Measurements from ENCODE around the gene KCNN3. TPM values are rescaled to one million over a fixed set of nuclear protein-coding genes. Genes with fewer than 3 reads are reported as not detected.

KCNN3 gene
- total RNA-seq, 1 donor: 0.21 TPM

- Histone ChIP-seq H3K27me3 (ENCODE audit: insufficient read depth, low read length) (peaks cover 28% of the 10 kb centered on the region), H3K9me3 (ENCODE audit: low read depth, low read length) (no peaks in the 10 kb centered on the region), H3K4me3 (ENCODE audit: low read length) (no peak overlapping the region), H3K4me1 (ENCODE audit: insufficient read depth, low read length) (peaks cover 19% of the 10 kb centered on the region)
These were observed 548 bp downstream of the KCNN3 start for GRCh38 chr1:154869351-154870114.

- Histone ChIP-seq H3K9me3 (ENCODE audit: low read depth, low read length) (no peaks in the 10 kb centered on the region), H3K4me1 (ENCODE audit: insufficient read depth, low read length) (peaks cover 19% of the 10 kb centered on the region), H3K4me3 (ENCODE audit: low read length) (no peak overlapping the region), H3K27me3 (ENCODE audit: insufficient read depth, low read length) (peaks cover 28% of the 10 kb centered on the region)
These were observed 2.1 kb downstream of the KCNN3 start for GRCh38 chr1:154867841-154868605.

- no peaks in the 10 kb centered on the region for H3K9me3 ChIP-seq (ENCODE audit: low read depth, low read length)
- peaks cover 19% of the 10 kb centered on the region for H3K4me1 ChIP-seq (ENCODE audit: insufficient read depth, low read length)
- H3K27me3 ChIP-seq (ENCODE audit: insufficient read depth, low read length): peaks cover 28% of the 10 kb centered on the region
- no peak overlapping the region for H3K4me3 ChIP-seq (ENCODE audit: low read length)
These were observed 2.8 kb downstream of the KCNN3 start for GRCh38 chr1:154867064-154867825.

GRCh38 chr1:154866257-154867063, 3.6 kb downstream of the KCNN3 start:
- Histone ChIP-seq H3K9me3 (ENCODE audit: low read depth, low read length) (no peaks in the 10 kb centered on the region), H3K4me3 (ENCODE audit: low read length) (no peak overlapping the region), H3K27me3 (ENCODE audit: insufficient read depth, low read length) (peaks cover 28% of the 10 kb centered on the region), H3K4me1 (ENCODE audit: insufficient read depth, low read length) (peaks cover 19% of the 10 kb centered on the region)

- no peaks in the 10 kb centered on the region for H3K9me3 ChIP-seq (ENCODE audit: low read depth, low read length)
- peaks cover 27% of the 10 kb centered on the region for H3K27me3 ChIP-seq (ENCODE audit: insufficient read depth, low read length)
- peaks cover 16% of the 10 kb centered on the region for H3K4me1 ChIP-seq (ENCODE audit: insufficient read depth, low read length)
- H3K4me3 ChIP-seq (ENCODE audit: low read length): no peak overlapping the region
These were observed 4.4 kb downstream of the KCNN3 start for GRCh38 chr1:154865442-154866256.

GRCh38 chr1:154864189-154864975, 5.7 kb downstream of the KCNN3 start:
- Histone ChIP-seq H3K4me1 (ENCODE audit: insufficient read depth, low read length) (peaks cover 16% of the 10 kb centered on the region), H3K27me3 (ENCODE audit: insufficient read depth, low read length) (peaks cover 15% of the 10 kb centered on the region), H3K4me3 (ENCODE audit: low read length) (no peak overlapping the region)

GRCh38 chr1:154863315-154864174, 6.5 kb downstream of the KCNN3 start:
- H3K27me3 ChIP-seq (ENCODE audit: insufficient read depth, low read length): peaks cover 6% of the 10 kb centered on the region
- peaks cover 16% of the 10 kb centered on the region for H3K4me1 ChIP-seq (ENCODE audit: insufficient read depth, low read length)
- H3K4me3 ChIP-seq (ENCODE audit: low read length): no peak overlapping the region
- H3K9me3 ChIP-seq (ENCODE audit: low read depth, low read length): no peaks in the 10 kb centered on the region

More at GRCh38 chr1:154864189-154864975, 5.7 kb downstream of the KCNN3 start:
- H3K9me3 ChIP-seq (ENCODE audit: low read depth, low read length): no peaks in the 10 kb centered on the region

- no peaks in the 10 kb centered on the region for H3K9me3 ChIP-seq (ENCODE audit: low read depth, low read length)
- H3K4me3 ChIP-seq (ENCODE audit: low read length): no peak overlapping the region
- H3K27me3 ChIP-seq (ENCODE audit: insufficient read depth, low read length): peaks cover 2% of the 10 kb centered on the region
- peaks cover 16% of the 10 kb centered on the region for H3K4me1 ChIP-seq (ENCODE audit: insufficient read depth, low read length)
These were observed 7.2 kb downstream of the KCNN3 start for GRCh38 chr1:154862907-154863306.

- no peaks in the 10 kb centered on the region for H3K9me3 ChIP-seq (ENCODE audit: low read depth, low read length)
- H3K27me3 ChIP-seq (ENCODE audit: insufficient read depth, low read length): no peaks in the 10 kb centered on the region
- H3K4me3 ChIP-seq (ENCODE audit: low read length): no peak overlapping the region
- H3K4me1 ChIP-seq (ENCODE audit: insufficient read depth, low read length): peaks cover 16% of the 10 kb centered on the region
These were observed 8.4 kb downstream of the KCNN3 start for GRCh38 chr1:154861607-154862094.

- Histone ChIP-seq H3K27me3 (ENCODE audit: insufficient read depth, low read length) (no peaks in the 10 kb centered on the region), H3K4me1 (ENCODE audit: insufficient read depth, low read length) (peaks cover 16% of the 10 kb centered on the region), H3K4me3 (ENCODE audit: low read length) (no peak overlapping the region), H3K9me3 (ENCODE audit: low read depth, low read length) (no peaks in the 10 kb centered on the region)
These were observed 9.8 kb downstream of the KCNN3 start for GRCh38 chr1:154860156-154860870.

GRCh38 chr1:154859786-154860155, 10.3 kb downstream of the KCNN3 start:
- H3K4me3 ChIP-seq (ENCODE audit: low read length): no peak overlapping the region
- H3K9me3 ChIP-seq (ENCODE audit: low read depth, low read length): no peaks in the 10 kb centered on the region
- peaks cover 16% of the 10 kb centered on the region for H3K4me1 ChIP-seq (ENCODE audit: insufficient read depth, low read length)
- H3K27me3 ChIP-seq (ENCODE audit: insufficient read depth, low read length): no peaks in the 10 kb centered on the region
